DOHH2 (cell line): ENCODE results near the gene ITGB7.

Source experiments
- H3F3A ChIP-seq: fragments of 200-600 bp; sonication (generic), shearing (Covaris generic); 2 replicates; pipeline ENCODE4 v1.6.0; 2016; ENCODE audit warnings: antibody characterized with exemption, mild to moderate bottlenecking; ENCODE audit not compliant: control insufficient read depth, insufficient read depth
- H3K27ac ChIP-seq: fragments of 200-600 bp; sonication (generic); 2 replicates; pipeline ENCODE4 v1.5.1; 2014; ENCODE audit warnings: low read depth, mild to moderate bottlenecking, low read length, moderate library complexity
- H3K27me3 ChIP-seq: fragments of 200-600 bp; sonication (generic); 2 replicates; pipeline ENCODE4 v1.6.1; 2014; ENCODE audit warnings: mild to moderate bottlenecking, low read length, mixed read lengths; ENCODE audit not compliant: control insufficient read depth
- H3K36me3 ChIP-seq: fragments of 200-600 bp; sonication (generic); 2 replicates; pipeline ENCODE4 v1.6.1; 2014; ENCODE audit warnings: mild to moderate bottlenecking, low read length, moderate library complexity, mixed read lengths; ENCODE audit not compliant: control insufficient read depth
- H3K4me1 ChIP-seq: fragments of 200-600 bp; sonication (generic); 2 replicates; pipeline ENCODE4 v1.6.1; 2014; ENCODE audit warnings: mild to moderate bottlenecking, low read length, mixed read lengths; ENCODE audit not compliant: control insufficient read depth
- H3K4me2 ChIP-seq: fragments of 200-600 bp; sonication (generic); 2 replicates; pipeline ENCODE4 v1.6.0; 2014; ENCODE audit warnings: mild to moderate bottlenecking, low read length, moderate library complexity
- H3K4me3 ChIP-seq: fragments of 200-600 bp; sonication (generic); 2 replicates; pipeline ENCODE4 v1.5.1; 2014; ENCODE audit warnings: mild to moderate bottlenecking, low read length, mixed read lengths
- H3K79me2 ChIP-seq: fragments of 200-600 bp; sonication (generic); 2 replicates; pipeline ENCODE4 v1.6.1; 2014; ENCODE audit warnings: mild to moderate bottlenecking, low read length, mixed read lengths; ENCODE audit not compliant: control insufficient read depth
- H3K9me2 ChIP-seq: fragments of 200-600 bp; sonication (generic); replicated peaks from 2 replicates; pipeline ENCODE4 v1.6.1; 2014; ENCODE audit warnings: mild to moderate bottlenecking, low read length, mixed read lengths; ENCODE audit not compliant: control insufficient read depth
- H3K9me3 ChIP-seq: fragments of 200-600 bp; sonication (generic); 2 replicates; pipeline ENCODE4 v1.6.1; 2014; ENCODE audit warnings: antibody characterized with exemption, low read length, mixed read lengths; ENCODE audit not compliant: control insufficient read depth, insufficient read depth
- H4K20me1 ChIP-seq: fragments of 200-600 bp; sonication (generic); 2 replicates; pipeline ENCODE4 v1.6.0; 2014; ENCODE audit warnings: low read depth, mild to moderate bottlenecking, antibody characterized with exemption, low read length, moderate library complexity; ENCODE audit not compliant: control insufficient read depth, insufficient read depth
- CTCF ChIP-seq: fragments of 200-600 bp; sonication (generic); IDR thresholded peaks from one replicate; pipeline ENCODE4 v1.5.1; 2014; ENCODE audit warnings: antibody characterized with exemption, mild to moderate bottlenecking, low read depth, low read length; ENCODE audit not compliant: poor library complexity, severe bottlenecking
- EZH2phosphoT487 ChIP-seq: fragments of 200-600 bp; sonication (generic); IDR thresholded peaks from 2 replicates; pipeline ENCODE4 v1.6.1; 2017; ENCODE audit warnings: borderline replicate concordance, mild to moderate bottlenecking, antibody characterized with exemption, low read length, moderate library complexity, mixed read lengths

ITGB7 gene

GRCh38 chr12:53224897-53225634 is 18.0 kb upstream of the ITGB7 start:
- TF ChIP-seq EZH2phosphoT487 (no peak), CTCF (no peak)
- H3K27ac ChIP-seq = no peak overlapping the region
- H3K9me3 ChIP-seq = no peaks in the 10 kb centered on the region
- no peak overlapping the region for H3K4me3 ChIP-seq
- no peaks in the 10 kb centered on the region for H3K36me3 ChIP-seq
- H3K79me2 ChIP-seq = no peaks in the 10 kb centered on the region
- H3K4me2 ChIP-seq = no peak overlapping the region
- no peaks in the 10 kb centered on the region for H3K9me2 ChIP-seq
- H4K20me1 ChIP-seq = no peaks in the 10 kb centered on the region
- H3K27me3 ChIP-seq = peaks cover 17% of the 10 kb centered on the region
- H3K4me1 ChIP-seq = peaks cover 29% of the 10 kb centered on the region
- H3F3A ChIP-seq = peaks cover 10% of the 10 kb centered on the region

DNA sequence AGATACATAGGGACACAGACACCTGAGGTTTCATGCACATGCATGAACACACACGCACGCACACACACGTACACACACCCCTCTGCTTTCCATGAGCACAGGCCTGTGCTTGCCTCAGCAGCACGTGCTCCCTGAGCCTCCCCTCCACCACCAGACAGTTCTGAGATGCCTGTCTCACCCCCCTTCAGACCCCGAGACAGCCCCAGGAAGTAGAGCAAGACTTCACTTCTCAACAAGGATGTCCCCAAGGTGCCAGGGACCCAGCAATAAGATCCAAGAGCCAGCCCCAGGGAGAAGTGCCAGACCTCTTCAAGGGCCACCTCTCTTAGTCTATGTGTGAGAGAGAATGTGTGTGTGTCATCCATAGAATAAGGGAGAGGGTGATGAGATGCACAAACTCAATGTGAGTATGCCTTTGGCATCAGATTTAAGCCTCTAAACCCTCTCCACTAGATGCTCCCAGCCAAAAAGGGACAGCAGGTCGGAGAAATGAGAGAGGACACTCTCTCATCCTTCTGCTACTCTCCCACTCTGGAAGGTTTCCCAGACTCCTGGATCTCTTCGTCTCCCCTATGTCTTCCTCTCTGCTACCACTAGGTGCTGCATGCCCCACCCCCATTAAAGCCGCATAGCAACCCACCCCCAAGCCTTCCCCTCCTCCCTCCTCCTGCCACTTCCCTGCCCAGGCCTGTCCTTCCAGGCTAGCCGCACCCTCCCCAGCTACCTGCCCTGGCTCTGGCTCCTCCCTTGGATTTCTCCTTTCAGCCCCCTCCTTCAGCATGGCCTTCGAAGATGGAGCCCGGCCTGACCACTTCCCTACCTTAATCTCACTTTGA is 17.2 kb upstream of the ITGB7 start:
- no peak overlapping the region for H3K4me3 ChIP-seq
- H3K9me3 ChIP-seq = no peaks in the 10 kb centered on the region
- TF ChIP-seq EZH2phosphoT487 (no peak), CTCF (peak; percentile 27)
- no peak overlapping the region for H3K4me2 ChIP-seq
- no peaks in the 10 kb centered on the region for H3K9me2 ChIP-seq
- no peaks in the 10 kb centered on the region for H3K79me2 ChIP-seq
- H3F3A ChIP-seq = peaks cover 10% of the 10 kb centered on the region
- peaks cover 18% of the 10 kb centered on the region for H3K27me3 ChIP-seq
- no peaks in the 10 kb centered on the region for H3K36me3 ChIP-seq
- H4K20me1 ChIP-seq = no peaks in the 10 kb centered on the region
- no peak overlapping the region for H3K27ac ChIP-seq
- peaks cover 36% of the 10 kb centered on the region for H3K4me1 ChIP-seq

DNA sequence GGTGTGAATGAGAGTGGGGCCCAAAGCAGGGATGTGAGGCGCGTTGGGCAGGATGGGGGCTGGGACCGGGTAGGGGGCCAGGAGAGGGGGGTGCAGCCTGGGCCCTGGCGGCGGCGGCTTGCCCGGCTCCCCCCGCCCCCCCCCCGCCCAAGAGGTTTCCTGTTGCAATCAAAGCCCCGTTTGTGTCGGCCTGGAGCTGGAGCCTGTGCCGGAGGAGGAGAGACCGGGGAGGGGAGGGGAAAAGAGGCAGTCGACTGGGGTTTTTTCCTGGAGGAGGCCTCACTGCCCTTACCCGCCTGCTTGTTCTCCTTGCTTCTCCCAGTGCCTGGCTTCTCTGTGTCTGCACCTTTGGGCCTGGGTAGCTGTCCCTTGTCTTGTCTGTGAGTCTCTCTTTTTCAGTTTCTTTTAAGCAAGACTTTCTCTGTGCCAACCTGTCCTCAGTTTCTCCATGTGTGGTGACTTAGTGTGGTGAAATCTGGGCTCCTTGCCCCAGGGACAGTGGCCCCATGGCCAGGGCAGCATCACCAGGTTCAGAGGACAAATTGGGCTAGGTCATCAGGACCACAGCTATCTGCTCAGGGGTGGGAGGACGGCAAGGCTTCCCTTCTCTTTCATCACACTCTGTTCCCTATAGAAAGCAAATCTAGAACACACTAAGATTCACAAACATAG is 16.5 kb upstream of the ITGB7 start:
- no peak overlapping the region for H3K27ac ChIP-seq
- no peaks in the 10 kb centered on the region for H3K9me3 ChIP-seq
- no peaks in the 10 kb centered on the region for H3K36me3 ChIP-seq
- peaks cover 8% of the 10 kb centered on the region for H3F3A ChIP-seq
- no peak overlapping the region for H3K4me3 ChIP-seq
- H3K4me1 ChIP-seq = peaks cover 38% of the 10 kb centered on the region
- no peaks in the 10 kb centered on the region for H3K79me2 ChIP-seq
- H3K27me3 ChIP-seq = peaks cover 20% of the 10 kb centered on the region
- no peaks in the 10 kb centered on the region for H3K9me2 ChIP-seq
- H3K4me2 ChIP-seq = no peak overlapping the region
- no peaks in the 10 kb centered on the region for H4K20me1 ChIP-seq
- TF ChIP-seq EZH2phosphoT487 (no peak), CTCF (no peak)
